KMS-11 (cell line): ENCODE results near the gene BMP7.

Experiments
- H2AFZ ChIP-seq: fragments of 200-600 bp; sonication (generic); 2 replicates; pipeline ENCODE4 v1.6.1; 2016; ENCODE audit warnings: antibody characterized with exemption, mixed run types, low read depth
- H3K27ac ChIP-seq: fragments of 200-600 bp; sonication (generic); 2 replicates; pipeline ENCODE4 v1.6.1; 2016; ENCODE audit warnings: mild to moderate bottlenecking, mixed run types
- H3K27me3 ChIP-seq: fragments of 200-600 bp; sonication (generic); 2 replicates; pipeline ENCODE4 v1.6.1; 2017; ENCODE audit warnings: mild to moderate bottlenecking, low read depth, mixed run types, moderate library complexity; ENCODE audit not compliant: insufficient read depth
- H3K36me3 ChIP-seq: fragments of 200-600 bp; sonication (generic); 2 replicates; pipeline ENCODE4 v1.6.1; 2017; ENCODE audit warnings: mild to moderate bottlenecking, mixed run types; ENCODE audit not compliant: insufficient read depth
- H3K4me1 ChIP-seq: fragments of 200-600 bp; sonication (generic); 2 replicates; pipeline ENCODE4 v1.6.1; 2016; ENCODE audit warnings: mild to moderate bottlenecking, low read depth, mixed run types; ENCODE audit not compliant: poor library complexity, severe bottlenecking
- H3K4me2 ChIP-seq: fragments of 200-600 bp; sonication (generic); 2 replicates; pipeline ENCODE4 v1.7.0; 2016; ENCODE audit warnings: mild to moderate bottlenecking, mixed run types
- H3K4me3 ChIP-seq: fragments of 200-600 bp; sonication (generic); IDR thresholded peaks from 2 replicates; pipeline ENCODE4 v1.6.1; 2017; ENCODE audit warnings: low read depth, low read length, mixed read lengths; ENCODE audit not compliant: insufficient read depth
- H3K79me2 ChIP-seq: fragments of 200-600 bp; sonication (generic); 2 replicates; pipeline ENCODE4 v1.6.1; 2016; ENCODE audit warnings: low read depth, mixed run types; ENCODE audit not compliant: insufficient read depth
- H3K9ac ChIP-seq: fragments of 200-600 bp; sonication (generic); 2 replicates; pipeline ENCODE4 v1.6.1; 2016; ENCODE audit warnings: mild to moderate bottlenecking, mixed run types
- H4K20me1 ChIP-seq: fragments of 200-600 bp; sonication (generic); 2 replicates; pipeline ENCODE4 v1.6.1; 2016; ENCODE audit warnings: mild to moderate bottlenecking, mixed run types; ENCODE audit not compliant: insufficient read depth
- TF ChIP-seq, protein P1 (sequence below): fragments of 200-600 bp; sonication (generic); conservative IDR thresholded peaks from 2 replicates; pipeline ENCODE4 v1.6.1; 2017; ENCODE audit warnings: low read depth, mild to moderate bottlenecking, antibody characterized with exemption, low read length, moderate library complexity, mixed read lengths

Gene BMP7

DNA sequence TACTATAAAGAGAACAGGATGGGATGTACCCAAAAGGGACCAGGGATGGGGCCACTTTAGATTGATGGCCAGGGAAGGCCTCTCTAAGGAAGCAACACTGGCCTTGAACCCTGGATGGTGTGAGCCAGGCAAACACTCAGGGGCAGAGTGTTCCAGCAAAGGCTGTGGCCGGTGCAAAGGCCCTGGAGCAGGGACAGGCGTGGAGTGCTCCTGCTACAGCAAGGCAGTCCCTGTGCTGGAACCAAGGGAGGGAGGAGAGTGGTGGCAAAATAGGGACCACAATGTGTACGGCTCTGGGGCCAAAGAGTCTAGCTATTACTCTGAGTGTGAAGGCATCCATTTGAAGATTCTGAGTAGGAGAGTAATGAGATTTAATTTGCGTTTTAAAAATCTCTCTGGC, 131.6 kb downstream of the BMP7 start:
- H3K27me3 ChIP-seq: no peaks in the 10 kb centered on the region
- no peaks in the 10 kb centered on the region for H3K36me3 ChIP-seq
- H3K27ac ChIP-seq: no peak overlapping the region
- H3K9ac ChIP-seq: no peak overlapping the region
- H3K79me2 ChIP-seq: no peaks in the 10 kb centered on the region
- no peaks in the 10 kb centered on the region for H3K4me1 ChIP-seq
- H3K4me2 ChIP-seq: no peak overlapping the region
- TF ChIP-seq, protein P1, sequence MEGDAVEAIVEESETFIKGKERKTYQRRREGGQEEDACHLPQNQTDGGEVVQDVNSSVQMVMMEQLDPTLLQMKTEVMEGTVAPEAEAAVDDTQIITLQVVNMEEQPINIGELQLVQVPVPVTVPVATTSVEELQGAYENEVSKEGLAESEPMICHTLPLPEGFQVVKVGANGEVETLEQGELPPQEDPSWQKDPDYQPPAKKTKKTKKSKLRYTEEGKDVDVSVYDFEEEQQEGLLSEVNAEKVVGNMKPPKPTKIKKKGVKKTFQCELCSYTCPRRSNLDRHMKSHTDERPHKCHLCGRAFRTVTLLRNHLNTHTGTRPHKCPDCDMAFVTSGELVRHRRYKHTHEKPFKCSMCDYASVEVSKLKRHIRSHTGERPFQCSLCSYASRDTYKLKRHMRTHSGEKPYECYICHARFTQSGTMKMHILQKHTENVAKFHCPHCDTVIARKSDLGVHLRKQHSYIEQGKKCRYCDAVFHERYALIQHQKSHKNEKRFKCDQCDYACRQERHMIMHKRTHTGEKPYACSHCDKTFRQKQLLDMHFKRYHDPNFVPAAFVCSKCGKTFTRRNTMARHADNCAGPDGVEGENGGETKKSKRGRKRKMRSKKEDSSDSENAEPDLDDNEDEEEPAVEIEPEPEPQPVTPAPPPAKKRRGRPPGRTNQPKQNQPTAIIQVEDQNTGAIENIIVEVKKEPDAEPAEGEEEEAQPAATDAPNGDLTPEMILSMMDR: no peak
- no peaks in the 10 kb centered on the region for H4K20me1 ChIP-seq
- no peak overlapping the region for H3K4me3 ChIP-seq
- no peak overlapping the region for H2AFZ ChIP-seq

DNA sequence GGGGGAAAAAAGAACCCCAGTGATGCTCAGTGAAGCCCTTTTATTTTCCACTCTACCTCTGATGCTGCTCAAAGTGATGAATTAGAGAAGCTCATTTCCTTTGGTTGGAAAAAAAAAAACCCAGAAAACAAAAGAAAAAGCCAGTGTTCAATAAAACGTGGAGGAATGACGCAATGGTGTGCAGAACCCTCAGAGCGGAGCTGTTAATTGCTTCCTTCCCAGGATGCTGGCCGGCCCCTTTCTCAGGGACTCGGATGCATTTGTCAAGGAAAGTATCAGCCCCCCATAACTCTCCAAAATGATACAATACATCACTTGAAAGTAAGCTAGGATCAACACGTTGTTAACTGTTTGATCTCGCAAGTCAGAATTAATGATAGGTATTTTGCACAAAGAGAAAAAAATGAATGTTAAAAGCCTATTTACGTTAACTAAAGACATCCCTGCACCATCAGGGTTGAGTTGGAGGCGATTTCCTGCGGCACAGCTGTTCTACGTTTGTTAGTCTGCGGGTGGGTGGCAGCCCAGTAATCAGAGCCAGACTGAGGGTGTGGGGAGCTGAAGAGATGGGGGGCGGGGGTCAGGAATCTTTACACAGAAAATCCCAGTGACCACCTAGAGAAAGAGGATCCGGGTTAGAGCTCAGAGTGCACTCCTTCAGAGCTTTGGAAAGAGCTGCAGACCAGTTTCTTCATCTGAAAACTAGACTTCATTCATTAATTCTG, 132.4 kb downstream of the BMP7 start:
- no peaks in the 10 kb centered on the region for H4K20me1 ChIP-seq
- no peak overlapping the region for H2AFZ ChIP-seq
- TF ChIP-seq, protein P1: no peak
- H3K27ac ChIP-seq: no peak overlapping the region
- no peaks in the 10 kb centered on the region for H3K36me3 ChIP-seq
- H3K79me2 ChIP-seq: no peaks in the 10 kb centered on the region
- H3K9ac ChIP-seq: no peak overlapping the region
- H3K27me3 ChIP-seq: no peaks in the 10 kb centered on the region
- no peak overlapping the region for H3K4me3 ChIP-seq
- no peak overlapping the region for H3K4me2 ChIP-seq
- H3K4me1 ChIP-seq: no peaks in the 10 kb centered on the region

DNA sequence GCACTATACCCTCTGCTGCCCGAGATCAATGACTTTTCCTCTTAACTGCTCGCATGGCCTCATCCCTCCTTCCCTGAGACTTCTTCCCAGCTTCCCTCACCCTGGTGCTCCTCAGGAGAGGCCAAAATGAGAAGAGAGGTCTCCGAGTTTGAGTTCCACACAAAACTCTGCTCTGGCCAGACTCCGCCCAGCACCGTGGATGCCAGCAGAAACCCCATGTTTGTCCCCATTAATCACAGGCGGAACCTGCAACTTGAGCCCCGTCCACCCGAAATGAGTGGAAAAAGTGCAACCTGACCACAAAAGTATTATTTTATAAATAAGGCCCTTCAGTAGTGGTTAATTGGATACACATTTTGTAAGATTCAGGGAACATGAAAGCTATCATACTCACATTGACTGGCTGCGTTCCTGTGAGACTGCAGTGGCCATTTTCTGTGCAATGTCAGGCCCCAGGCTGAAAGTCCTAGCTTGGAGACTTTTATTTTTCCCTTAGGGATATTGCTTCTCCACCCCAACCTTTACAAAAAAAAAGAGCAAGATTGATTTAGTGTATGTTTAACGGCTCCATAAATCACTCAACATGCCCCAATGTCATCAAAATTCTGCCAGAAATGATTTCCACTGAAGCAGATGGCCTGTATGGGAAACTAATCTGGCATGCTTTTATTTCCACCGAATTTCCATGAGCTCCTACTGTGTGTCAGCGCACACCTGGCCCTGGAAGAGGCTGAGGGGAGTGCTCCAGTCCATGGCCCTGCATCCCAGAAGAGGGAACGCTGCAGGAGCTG, 134.6 kb downstream of the BMP7 start:
- H4K20me1 ChIP-seq: no peaks in the 10 kb centered on the region
- no peak overlapping the region for H3K4me3 ChIP-seq
- H3K36me3 ChIP-seq: no peaks in the 10 kb centered on the region
- no peaks in the 10 kb centered on the region for H3K27me3 ChIP-seq
- no peaks in the 10 kb centered on the region for H3K79me2 ChIP-seq
- H3K4me2 ChIP-seq: no peak overlapping the region
- H2AFZ ChIP-seq: no peak overlapping the region
- H3K4me1 ChIP-seq: no peaks in the 10 kb centered on the region
- TF ChIP-seq, protein P1: no peak
- no peak overlapping the region for H3K27ac ChIP-seq
- H3K9ac ChIP-seq: no peak overlapping the region

DNA sequence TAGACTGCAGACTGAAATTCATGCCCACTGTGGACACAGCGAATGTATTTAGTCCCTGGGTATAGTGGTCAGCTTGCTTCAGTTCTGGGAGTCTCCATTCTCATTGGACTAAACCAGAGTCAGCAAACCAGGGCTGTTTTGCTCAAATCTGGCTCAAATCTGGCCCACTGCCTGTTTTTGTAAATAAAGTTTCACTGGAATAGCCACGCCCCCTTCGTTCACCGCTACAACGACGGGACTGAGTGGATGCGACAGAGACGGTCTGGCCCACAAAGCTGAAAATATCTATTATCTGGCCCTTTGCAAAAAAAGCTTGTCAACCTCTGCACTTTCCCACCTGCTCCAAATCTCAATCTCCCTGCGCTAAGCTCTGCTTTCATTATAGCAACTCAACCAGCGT, 135.4 kb downstream of the BMP7 start:
- Histone ChIP-seq H3K4me1 (no peaks in the 10 kb centered on the region), H2AFZ (no peak overlapping the region), H3K4me3 (no peak overlapping the region), H3K27ac (no peak overlapping the region), H3K27me3 (no peaks in the 10 kb centered on the region), H3K9ac (no peak overlapping the region), H3K4me2 (no peak overlapping the region), H4K20me1 (no peaks in the 10 kb centered on the region), H3K79me2 (no peaks in the 10 kb centered on the region), H3K36me3 (no peaks in the 10 kb centered on the region)
- TF ChIP-seq, protein P1: no peak
